ENCODE data around the gene ZNF609. TPM values are rescaled to one million over a fixed set of nuclear protein-coding genes. Genes with fewer than 3 reads are reported as not detected.
A peak's percentile ranks its signal among the peaks of the same experiment; 100 is the strongest.

ZNF609 gene
- total RNA-seq, 5 donors from 2014 or later (not counting 1 experiment from before 2014, with no cell fraction given): 52.7 to 81.8 (median 59.3) TPM

GRCh38 chr15:64681424-64682024 is 221.1 kb downstream of the ZNF609 start:
- CTCF ChIA-PET: interaction anchor here in 1 of 2 donors (0.8 kb wide), 1 partner anchor 10 kb away, joined by 3 read pairs; no protein-coding TSS in a partner anchor
- H3K4me3 ChIP-seq (ENCODE audit: control insufficient read depth in 1 of 2, extremely low read depth in 1 of 2, low read length in 1 of 2): no peak overlapping the region
- POLR2A ChIA-PET: no interaction called here
- H3K4me1 ChIP-seq (ENCODE audit: control insufficient read depth in 1 of 2, extremely low read depth in 1 of 2, insufficient read depth in 2 of 2, low read length in 2 of 2): no peaks in the 10 kb centered on the region
- 100% methylated on average over 5 of the region's 9 CpGs for WGBS (ENCODE audit: insufficient coverage)
- H3K27me3 ChIP-seq (replicated peaks in 1 of 2; ENCODE audit: control insufficient read depth in 2 of 2, extremely low read depth in 1 of 2, insufficient read depth in 2 of 2, low read length in 1 of 2): no peaks in the 10 kb centered on the region
- no peak overlapping the region for H3K4me3 Mint-ChIP-seq
- ATAC-seq (replicated peaks in 1 of 4) (peak in 1 of 4 experiments; percentile 50), DNase-seq (peak in 1 of 35 experiments; percentile 22)
- peak overlapping the region; percentile 53 to 75 for H3K27ac Mint-ChIP-seq
- H3K9me3 Mint-ChIP-seq: no peaks in the 10 kb centered on the region
- peaks cover 9 to 82% of the 10 kb centered on the region in 2 donors for H3K36me3 ChIP-seq (ENCODE audit: control insufficient read depth in 2 of 2, extremely low read depth in 1 of 2, insufficient read depth in 1 of 2, low read length in 1 of 2)
- H3K27me3 Mint-ChIP-seq: no peaks in the 10 kb centered on the region
- peaks cover 0 to 3% (median 0%) of the 10 kb centered on the region in 3 donors for H3K4me1 Mint-ChIP-seq
- no peak overlapping the region for H3K27ac ChIP-seq (ENCODE audit: low read length)
- H3K9me3 ChIP-seq: no peaks in the 10 kb centered on the region
- H3K36me3 Mint-ChIP-seq: peaks cover 56% of the 10 kb centered on the region

- no peaks in the 10 kb centered on the region for H3K4me1 ChIP-seq (ENCODE audit: control insufficient read depth in 1 of 2, extremely low read depth in 1 of 2, insufficient read depth in 2 of 2, low read length in 2 of 2)
Observed at GRCh38 chr15:64682255-64682654, 221.9 kb downstream of the ZNF609 start.

GRCh38 chr15:64683378-64683777 is 223.0 kb downstream of the ZNF609 start:
- Histone ChIP-seq H3K4me1 (ENCODE audit: control insufficient read depth in 1 of 2, extremely low read depth in 1 of 2, insufficient read depth in 2 of 2, low read length in 2 of 2) (no peaks in the 10 kb centered on the region), H3K9me3 (no peaks in the 10 kb centered on the region), H3K27me3 (replicated peaks in 1 of 2; ENCODE audit: control insufficient read depth in 2 of 2, extremely low read depth in 1 of 2, insufficient read depth in 2 of 2, low read length in 1 of 2) (no peaks in the 10 kb centered on the region), H3K27ac (ENCODE audit: low read length) (no peak overlapping the region), H3K4me3 (ENCODE audit: control insufficient read depth in 1 of 2, extremely low read depth in 1 of 2, low read length in 1 of 2) (no peak overlapping the region), H3K36me3 (ENCODE audit: control insufficient read depth in 2 of 2, extremely low read depth in 1 of 2, insufficient read depth in 1 of 2, low read length in 1 of 2) (peaks cover 12 to 86% of the 10 kb centered on the region in 2 donors)
- ChIA-PET CTCF (interaction anchor here in 1 of 2 donors (0.5 to 0.7 kb wide), 2 partner anchors 17 to 45 kb away, joined by 3 to 4 read pairs; no protein-coding TSS in a partner anchor), POLR2A (no interaction called here)
- no peak for ATAC-seq (replicated peaks in 1 of 4)
- Mint-ChIP-seq H3K9me3 (no peaks in the 10 kb centered on the region), H3K27me3 (no peaks in the 10 kb centered on the region), H3K36me3 (peaks cover 67% of the 10 kb centered on the region), H3K4me1 (peaks cover 0 to 3% (median 0%) of the 10 kb centered on the region in 3 donors), H3K27ac (peak overlapping the region; percentile 28 to 74), H3K4me3 (no peak overlapping the region)
- DNase-seq: no peak
- 80% methylated on average over 1 of the region's 3 CpGs for WGBS (ENCODE audit: insufficient coverage)

More at GRCh38 chr15:64682255-64682654, 221.9 kb downstream of the ZNF609 start:
- ATAC-seq (replicated peaks in 1 of 4) (no peak), DNase-seq (no peak)
- Histone ChIP-seq H3K4me3 (ENCODE audit: control insufficient read depth in 1 of 2, extremely low read depth in 1 of 2, low read length in 1 of 2) (no peak overlapping the region), H3K36me3 (ENCODE audit: control insufficient read depth in 2 of 2, extremely low read depth in 1 of 2, insufficient read depth in 1 of 2, low read length in 1 of 2) (peaks cover 9 to 85% of the 10 kb centered on the region in 2 donors), H3K27ac (ENCODE audit: low read length) (no peak overlapping the region), H3K27me3 (replicated peaks in 1 of 2; ENCODE audit: control insufficient read depth in 2 of 2, extremely low read depth in 1 of 2, insufficient read depth in 2 of 2, low read length in 1 of 2) (no peaks in the 10 kb centered on the region), H3K9me3 (no peaks in the 10 kb centered on the region)
- H3K4me3 Mint-ChIP-seq: no peak overlapping the region
- WGBS (ENCODE audit: insufficient coverage): 100% methylated on average over 3 of the region's 3 CpGs
- ChIA-PET POLR2A (no interaction called here), CTCF (interaction anchor here in 1 of 2 donors (1.0 kb wide), 1 partner anchor 38 kb away, joined by 3 read pairs; no protein-coding TSS in a partner anchor)
- peak overlapping the region; percentile 58 to 74 for H3K27ac Mint-ChIP-seq
- H3K36me3 Mint-ChIP-seq: peaks cover 61% of the 10 kb centered on the region
- H3K9me3 Mint-ChIP-seq: no peaks in the 10 kb centered on the region
- no peaks in the 10 kb centered on the region for H3K27me3 Mint-ChIP-seq
- H3K4me1 Mint-ChIP-seq: peaks cover 0 to 3% (median 0%) of the 10 kb centered on the region in 3 donors

- Histone ChIP-seq H3K9me3 (no peaks in the 10 kb centered on the region), H3K27ac (ENCODE audit: low read length) (no peak overlapping the region), H3K27me3 (replicated peaks in 1 of 2; ENCODE audit: control insufficient read depth in 2 of 2, extremely low read depth in 1 of 2, insufficient read depth in 2 of 2, low read length in 1 of 2) (no peaks in the 10 kb centered on the region), H3K4me3 (ENCODE audit: control insufficient read depth in 1 of 2, extremely low read depth in 1 of 2, low read length in 1 of 2) (no peak overlapping the region), H3K36me3 (ENCODE audit: control insufficient read depth in 2 of 2, extremely low read depth in 1 of 2, insufficient read depth in 1 of 2, low read length in 1 of 2) (peaks cover 9 to 82% of the 10 kb centered on the region in 2 donors), H3K4me1 (ENCODE audit: control insufficient read depth in 1 of 2, extremely low read depth in 1 of 2, insufficient read depth in 2 of 2, low read length in 2 of 2) (no peaks in the 10 kb centered on the region)
- ChIA-PET POLR2A (interaction anchor here in 1 of 2 donors (0.7 kb wide), 1 partner anchor 385 kb away, joined by 3 read pairs; no protein-coding TSS in a partner anchor), CTCF (interaction anchor here (0.6 to 2.8 kb wide), 5 partner anchors 39 to 129 kb away, joined by 3 to 23 read pairs (median 4); no protein-coding TSS in a partner anchor)
- Mint-ChIP-seq H3K27me3 (no peaks in the 10 kb centered on the region), H3K27ac (peak overlapping the region in 1 of 2 donors; percentile 28), H3K9me3 (no peaks in the 10 kb centered on the region), H3K4me1 (peaks cover 0 to 3% (median 0%) of the 10 kb centered on the region in 3 donors), H3K4me3 (no peak overlapping the region), H3K36me3 (peaks cover 59% of the 10 kb centered on the region)
- ATAC-seq (replicated peaks in 1 of 4) (no peak), DNase-seq (no peak)
- WGBS (ENCODE audit: insufficient coverage): 100% methylated on average over 1 of the region's 4 CpGs
Observed at GRCh38 chr15:64685230-64685888, 225.0 kb downstream of the ZNF609 start.

- H3K9me3 ChIP-seq: no peaks in the 10 kb centered on the region
- no peaks in the 10 kb centered on the region for H3K4me1 ChIP-seq (ENCODE audit: control insufficient read depth in 1 of 2, extremely low read depth in 1 of 2, insufficient read depth in 2 of 2, low read length in 2 of 2)
- ChIA-PET CTCF (interaction anchor here (0.5 to 3.1 kb wide), 19 partner anchors 12 to 1879 kb away, joined by 3 to 23 read pairs (median 4); partner anchors contain the start of gene LCTL (in 1 of the 2)), POLR2A (no interaction called here)
- peaks cover 2 to 4% (median 3%) of the 10 kb centered on the region in 3 donors for H3K4me1 Mint-ChIP-seq
- no peaks in the 10 kb centered on the region for H3K27me3 Mint-ChIP-seq
- H3K27ac ChIP-seq (ENCODE audit: low read length): no peak overlapping the region
- H3K9me3 Mint-ChIP-seq: no peaks in the 10 kb centered on the region
- DNase-seq (peak in 9 of 35 experiments; percentile 8 to 73 (median 20)), ATAC-seq (replicated peaks in 1 of 4) (peak in 1 of 4 experiments; percentile 35)
- peaks cover 52% of the 10 kb centered on the region for H3K36me3 Mint-ChIP-seq
- H3K27me3 ChIP-seq (replicated peaks in 1 of 2; ENCODE audit: control insufficient read depth in 2 of 2, extremely low read depth in 1 of 2, insufficient read depth in 2 of 2, low read length in 1 of 2): no peaks in the 10 kb centered on the region
- H3K27ac Mint-ChIP-seq: no peak overlapping the region
- H3K36me3 ChIP-seq (ENCODE audit: control insufficient read depth in 2 of 2, extremely low read depth in 1 of 2, insufficient read depth in 1 of 2, low read length in 1 of 2): peaks cover 9 to 83% of the 10 kb centered on the region in 2 donors
- no peak overlapping the region for H3K4me3 Mint-ChIP-seq
- no peak overlapping the region for H3K4me3 ChIP-seq (ENCODE audit: control insufficient read depth in 1 of 2, extremely low read depth in 1 of 2, low read length in 1 of 2)
- WGBS (ENCODE audit: insufficient coverage): 63% methylated on average over 6 of the region's 10 CpGs
Observed at GRCh38 chr15:64686130-64686735, 225.9 kb downstream of the ZNF609 start.

GRCh38 chr15:64687172-64687571 is 226.8 kb downstream of the ZNF609 start:
- H3K4me3 ChIP-seq (ENCODE audit: control insufficient read depth in 1 of 2, extremely low read depth in 1 of 2, low read length in 1 of 2): no peak overlapping the region
- H3K9me3 Mint-ChIP-seq: no peaks in the 10 kb centered on the region
- peaks cover 9 to 79% of the 10 kb centered on the region in 2 donors for H3K36me3 ChIP-seq (ENCODE audit: control insufficient read depth in 2 of 2, extremely low read depth in 1 of 2, insufficient read depth in 1 of 2, low read length in 1 of 2)
- DNase-seq (no peak), ATAC-seq (replicated peaks in 1 of 4) (no peak)
- no CpG with 5 or more reads among the region's 2 CpGs for WGBS (ENCODE audit: insufficient coverage)
- ChIA-PET POLR2A (interaction anchor here in 1 of 2 donors (0.6 to 0.7 kb wide), 2 partner anchors 205 to 945 kb away, joined by 3 to 5 read pairs; no protein-coding TSS in a partner anchor), CTCF (interaction anchor here (0.6 to 3.1 kb wide), 12 partner anchors 11 to 1175 kb away, joined by 3 to 23 read pairs (median 4); no protein-coding TSS in a partner anchor)
- H3K4me1 ChIP-seq (ENCODE audit: control insufficient read depth in 1 of 2, extremely low read depth in 1 of 2, insufficient read depth in 2 of 2, low read length in 2 of 2): no peaks in the 10 kb centered on the region
- no peak overlapping the region for H3K4me3 Mint-ChIP-seq
- H3K4me1 Mint-ChIP-seq: peaks cover 4 to 6% (median 5%) of the 10 kb centered on the region in 3 donors
- H3K27ac ChIP-seq (ENCODE audit: low read length): no peak overlapping the region
- H3K27me3 Mint-ChIP-seq: no peaks in the 10 kb centered on the region
- H3K9me3 ChIP-seq: no peaks in the 10 kb centered on the region
- H3K27ac Mint-ChIP-seq: peak overlapping the region in 1 of 2 donors; percentile 39
- no peaks in the 10 kb centered on the region for H3K27me3 ChIP-seq (replicated peaks in 1 of 2; ENCODE audit: control insufficient read depth in 2 of 2, extremely low read depth in 1 of 2, insufficient read depth in 2 of 2, low read length in 1 of 2)
- peaks cover 45% of the 10 kb centered on the region for H3K36me3 Mint-ChIP-seq
